MV-4-11 (cell line): ENCODE data around the gene GALK2.
"Not testable (repeated sequence)": the region's sequence is repeated elsewhere in the genome, so short reads cannot be mapped to it uniquely, and the experiment has no call there.

Source experiments
- DNase-seq: peaks from one replicate; lab custom pipeline; 2025; lab: John Stamatoyannopoulos, UW

GALK2 gene

DNA sequence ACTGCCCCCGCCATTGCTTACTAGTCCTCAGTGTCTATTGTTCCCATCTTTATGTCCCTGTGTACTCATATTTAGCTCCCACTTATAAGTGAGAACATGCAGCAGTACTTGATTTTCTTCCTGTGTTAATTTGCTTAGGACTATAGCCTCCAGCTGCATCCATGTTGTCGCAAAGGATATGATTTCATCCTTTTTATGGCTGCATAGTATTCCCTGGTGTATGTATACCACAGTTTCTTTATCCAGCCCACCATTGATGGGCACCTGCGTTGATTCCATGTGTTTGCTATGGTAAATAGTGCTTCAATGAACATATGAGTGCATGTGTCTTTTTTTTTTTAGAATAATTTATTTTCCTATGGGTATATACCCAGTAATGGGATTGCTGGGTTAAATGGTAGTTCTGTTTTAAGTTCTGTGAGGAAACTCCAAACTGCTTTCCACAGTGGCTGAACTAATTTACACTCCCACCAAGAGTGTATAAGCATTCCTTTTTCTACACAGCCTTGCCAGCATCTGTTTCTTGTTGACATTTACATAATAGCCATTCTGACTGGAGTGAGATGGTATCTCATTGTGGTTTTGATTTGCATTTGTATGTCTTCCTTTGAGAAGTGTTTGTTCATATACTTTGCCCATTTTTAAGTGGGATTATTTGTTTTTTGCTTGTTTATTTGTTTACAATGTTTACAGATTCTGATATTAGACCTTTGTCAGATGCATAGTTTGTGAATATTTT is 53.7 kb downstream of the GALK2 start:
- DNase-seq: no peak

DNA sequence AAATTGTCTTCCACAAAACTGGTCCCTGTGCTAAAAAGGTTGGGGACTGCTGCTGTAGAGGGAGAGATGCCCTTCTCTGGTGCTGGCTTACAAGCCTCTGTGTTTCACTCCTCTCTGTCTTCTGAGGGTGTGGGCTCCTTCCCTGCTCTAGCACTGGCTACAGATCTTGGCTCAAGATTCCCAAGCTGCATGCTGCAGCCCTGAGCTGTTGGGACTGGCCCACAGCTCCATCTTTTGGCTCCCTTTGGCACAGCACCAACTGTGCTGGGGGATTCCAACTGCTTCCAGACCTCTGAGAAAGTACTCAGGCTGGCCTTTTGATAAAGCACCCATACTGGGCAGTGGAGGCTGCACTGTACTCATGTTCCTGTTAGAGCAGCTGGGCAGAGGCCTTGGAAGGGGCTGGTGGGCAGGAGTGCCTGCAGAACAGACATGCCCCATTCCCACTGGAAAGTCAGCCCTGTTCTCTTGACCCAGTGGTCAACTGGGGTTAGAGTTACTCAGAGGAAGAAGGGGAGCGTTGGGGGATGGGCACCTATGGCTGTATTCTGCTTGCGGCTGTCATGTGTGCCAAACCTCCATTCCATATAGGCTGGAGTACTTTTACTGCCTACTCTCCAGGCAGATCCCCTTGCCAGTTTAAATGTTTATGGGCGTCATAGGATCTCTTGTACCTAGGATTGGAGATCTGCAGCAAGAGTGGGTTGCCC is 55.7 kb downstream of the GALK2 start:
- no peak for DNase-seq

- DNase-seq: no peak
Measured at GRCh38 chr15:49227602-49228001, 57.6 kb downstream of the GALK2 start.

DNA sequence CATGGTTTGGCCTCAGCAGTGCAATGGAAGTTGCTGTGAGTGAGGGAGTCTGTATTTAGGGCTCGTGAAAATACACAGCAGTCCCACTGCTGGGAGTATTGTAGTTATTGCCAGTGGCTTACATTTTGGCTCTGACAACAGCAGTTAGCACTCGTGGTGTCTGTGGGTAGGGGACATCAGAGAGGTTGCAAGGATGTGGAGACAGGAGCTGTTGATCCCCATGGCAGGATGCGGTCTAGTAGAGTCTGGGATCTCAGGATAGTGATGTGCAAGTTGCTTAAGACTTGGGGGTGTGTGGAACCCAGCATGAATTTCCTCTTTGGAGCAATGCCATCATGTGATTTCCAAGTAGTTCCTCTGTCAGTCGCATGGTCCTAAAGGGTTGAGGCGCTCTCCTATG is 59.9 kb downstream of the GALK2 start:
- DNase-seq: peak; percentile 9

- DNase-seq: peak; percentile 63
Measured at GRCh38 chr15:49232236-49232806, 62.3 kb downstream of the GALK2 start.

DNA sequence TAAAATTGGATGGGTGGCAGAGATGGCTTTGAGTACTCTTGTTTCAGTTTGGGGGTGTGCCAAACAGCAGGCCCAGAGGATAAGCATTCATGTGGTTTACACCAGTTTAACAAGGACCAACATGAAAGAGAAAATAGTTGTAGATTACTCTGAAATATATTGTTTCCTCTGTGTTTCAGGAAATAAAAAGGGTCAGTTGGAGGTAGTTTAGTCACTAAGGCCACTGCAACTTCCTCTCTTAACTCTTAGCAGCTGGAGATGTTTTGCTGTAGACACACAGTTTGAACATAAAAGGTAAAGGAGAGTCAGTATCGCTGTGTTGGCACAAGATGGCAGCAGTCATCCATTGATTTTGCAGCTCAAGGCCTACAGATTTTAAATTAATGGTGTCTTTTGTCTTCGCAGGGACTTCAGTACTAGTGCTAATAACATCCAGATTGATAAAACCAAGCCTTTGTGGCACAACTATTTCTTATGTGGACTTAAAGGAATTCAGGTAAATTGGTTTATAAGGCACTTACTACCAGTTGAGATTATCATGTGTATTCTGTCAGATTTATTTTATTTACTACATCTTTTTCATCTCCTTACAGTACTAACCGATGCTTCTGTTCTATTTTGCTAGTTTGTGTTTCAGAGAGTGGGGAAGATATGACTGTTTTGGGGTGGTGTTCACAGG is 65.5 kb downstream of the GALK2 start:
- DNase-seq: peak; percentile 95

DNA sequence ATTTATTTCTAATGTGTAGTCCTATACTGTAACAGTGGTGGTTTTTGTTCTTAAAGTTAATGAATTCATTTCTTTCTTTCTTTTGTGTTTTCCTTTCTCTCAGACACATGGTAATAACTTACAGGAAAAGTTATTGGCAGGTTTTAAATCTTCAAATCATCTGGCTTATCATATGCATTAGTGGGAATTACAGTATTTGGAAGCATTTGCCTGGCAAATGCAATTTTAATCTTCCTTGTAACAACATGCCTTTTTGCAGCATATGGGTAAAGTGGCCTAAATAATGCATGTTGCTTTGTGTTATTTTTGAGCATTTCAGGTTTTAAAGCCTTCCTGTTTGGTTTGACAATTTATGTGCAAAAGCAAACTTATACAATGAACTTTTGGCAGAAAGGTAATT is 66.8 kb downstream of the GALK2 start:
- no peak for DNase-seq

DNA sequence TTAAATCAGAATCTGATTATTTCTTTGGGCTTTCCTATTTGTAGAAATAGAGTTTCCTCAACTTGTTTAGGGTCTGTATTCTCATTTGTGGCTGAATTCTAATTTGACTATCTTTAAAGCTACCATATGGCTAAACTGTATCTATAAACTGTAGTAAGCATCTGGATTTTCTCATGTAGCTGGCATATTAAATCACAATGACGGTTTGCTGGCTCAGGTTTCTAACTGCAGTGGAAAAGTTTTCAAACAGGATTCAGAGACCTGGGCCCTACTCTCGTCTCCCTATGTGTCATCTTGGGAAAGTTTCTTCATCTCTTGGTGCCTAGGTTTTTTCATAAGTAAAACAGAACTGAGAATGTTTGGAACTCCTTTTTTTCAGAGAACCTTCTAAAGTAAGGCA is 68.3 kb downstream of the GALK2 start:
- no peak for DNase-seq

- no peak for DNase-seq
Measured at GRCh38 chr15:49239105-49239504, 69.1 kb downstream of the GALK2 start.

GRCh38 chr15:49242820-49243219 is 72.8 kb downstream of the GALK2 start:
- no peak for DNase-seq

DNA sequence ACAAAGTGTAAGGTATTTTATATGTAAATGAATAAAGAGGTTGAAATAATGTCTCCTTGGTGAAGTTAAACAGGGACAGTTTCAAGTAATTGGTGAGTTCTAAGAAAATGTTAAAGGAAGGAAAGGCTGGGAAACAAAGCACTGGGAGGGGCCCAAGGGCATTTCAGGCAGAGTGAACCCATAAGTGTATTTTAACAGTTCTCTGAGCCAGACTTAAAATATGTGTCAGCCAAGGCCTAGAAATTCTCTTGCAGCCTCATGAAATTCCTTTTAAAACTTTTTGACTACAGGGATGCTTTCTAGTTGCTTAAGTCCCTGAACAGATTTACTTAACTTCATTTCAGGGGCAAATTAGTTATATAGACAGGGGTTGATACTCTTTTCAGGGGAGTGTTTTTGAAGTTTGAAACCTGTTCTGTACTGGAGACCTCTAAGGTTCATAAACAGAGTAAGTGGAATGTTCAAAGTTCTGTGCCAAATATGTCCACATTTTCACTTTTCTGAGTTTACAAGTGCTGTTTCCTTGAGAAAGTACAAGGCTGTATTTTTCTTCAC is 77.6 kb downstream of the GALK2 start:
- no peak for DNase-seq

DNA sequence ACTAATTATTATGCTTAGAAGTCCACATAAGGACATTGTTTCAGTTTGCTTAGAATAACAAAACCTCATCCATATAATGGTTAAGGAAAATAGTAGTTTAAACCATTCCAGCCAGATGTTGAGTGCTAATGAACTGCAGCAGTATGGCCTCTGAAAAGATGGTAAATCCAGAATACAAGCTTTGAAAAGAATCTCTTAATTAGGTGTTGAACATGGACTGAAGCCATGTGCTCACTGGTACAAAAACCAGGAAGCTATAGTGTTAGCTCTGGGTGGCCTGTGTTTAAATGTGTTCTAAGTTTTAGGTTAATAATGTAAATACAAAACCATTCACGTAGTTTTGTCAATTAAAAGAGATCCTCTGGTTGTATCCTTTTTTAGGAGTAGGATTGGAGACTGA is 78.2 kb downstream of the GALK2 start:
- DNase-seq: no peak

- DNase-seq: no peak
Measured at GRCh38 chr15:49255966-49256759, 86.1 kb downstream of the GALK2 start.

DNA sequence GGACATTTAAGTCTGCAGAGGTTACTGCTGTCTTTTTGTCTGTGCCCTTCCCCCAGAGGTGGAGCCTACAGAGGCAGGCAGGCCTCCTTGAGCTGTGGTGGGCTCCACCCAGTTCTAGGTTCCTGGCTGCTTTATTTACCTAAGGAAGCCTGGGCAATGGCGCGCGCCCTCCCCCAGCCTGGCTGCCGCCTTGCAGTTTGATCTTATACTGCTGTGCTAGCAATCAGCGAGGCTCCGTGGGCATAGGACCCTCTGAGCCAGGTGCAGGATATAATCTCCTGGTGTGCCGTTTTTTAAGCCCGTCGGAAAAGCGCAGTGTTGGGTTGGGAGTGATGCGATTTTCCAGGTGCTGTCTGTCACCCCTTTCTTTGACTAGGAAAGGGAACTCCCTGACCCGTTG is 95.1 kb downstream of the GALK2 start:
- not testable (repeated sequence) for DNase-seq

- peak; percentile 18 for DNase-seq
Measured at GRCh38 chr15:49265911-49266310, 95.9 kb downstream of the GALK2 start.

DNA sequence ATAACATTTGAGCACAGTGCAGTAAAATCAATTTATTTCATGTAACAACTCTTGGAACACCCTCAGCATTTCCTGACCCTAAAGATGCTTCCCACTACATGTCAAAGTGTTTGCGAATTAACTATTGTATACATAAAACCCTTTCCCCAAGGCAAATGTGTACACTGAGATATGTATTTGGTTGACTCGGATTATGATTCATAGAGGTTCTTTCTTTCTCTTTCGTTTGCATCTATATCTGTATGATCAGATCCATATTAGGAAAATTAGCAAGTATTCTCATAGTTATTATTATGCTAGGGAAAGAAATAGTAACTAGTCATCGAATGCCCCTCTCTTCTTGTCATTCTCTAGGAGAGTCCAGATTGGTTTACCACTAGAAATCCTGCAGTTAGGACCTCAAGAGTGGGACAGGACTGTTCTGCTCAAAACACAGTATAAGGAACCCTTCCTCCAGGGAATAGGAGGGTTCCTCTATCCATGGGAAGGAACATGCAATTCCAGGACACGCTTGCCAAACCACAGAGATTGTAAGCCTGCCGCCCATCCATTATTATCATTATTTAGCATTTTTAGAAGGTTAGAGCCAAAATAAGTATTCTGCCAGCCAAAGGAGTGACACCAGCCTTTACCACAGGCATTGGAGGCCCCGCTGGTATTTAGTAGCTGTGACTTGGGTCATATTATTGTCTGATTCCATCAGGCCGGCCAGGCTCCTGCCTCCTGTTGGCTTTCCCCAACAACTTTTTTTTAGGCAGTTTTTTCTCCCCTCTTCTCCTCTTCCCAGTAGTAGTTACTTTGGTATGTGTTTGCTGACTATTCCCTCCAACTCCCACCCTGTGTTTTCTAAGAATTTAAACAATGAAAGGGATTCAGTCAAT is 100.7 kb downstream of the GALK2 start:
- DNase-seq: no peak

DNA sequence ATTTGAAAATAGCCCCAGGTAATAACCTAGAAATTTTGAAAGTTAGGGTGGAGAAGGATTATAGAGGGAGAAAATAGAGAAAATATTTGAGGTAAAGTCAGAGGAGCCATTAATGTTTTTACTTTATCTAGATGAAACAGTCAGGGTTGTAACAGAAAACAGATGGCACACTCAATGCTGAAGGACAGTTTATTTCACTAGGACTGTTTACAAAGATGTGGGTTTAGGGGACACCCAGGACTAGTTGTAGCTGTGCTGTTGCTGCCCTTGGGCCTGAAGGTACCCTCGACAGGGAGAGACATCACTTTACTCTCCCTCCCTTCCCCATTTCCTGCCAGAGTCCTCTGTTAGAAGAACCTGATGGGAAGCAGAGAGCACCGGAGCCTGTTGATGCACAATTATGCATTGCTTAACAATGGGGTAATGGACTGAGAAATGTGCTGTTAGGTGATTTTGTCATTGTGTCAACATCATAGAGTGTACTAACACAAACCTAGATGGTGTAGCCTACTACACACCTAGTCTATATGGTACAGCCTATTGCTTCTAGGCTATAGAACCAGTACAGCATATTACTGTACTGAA is 103.8 kb downstream of the GALK2 start:
- no peak for DNase-seq

- DNase-seq: no peak
Measured at GRCh38 chr15:49278751-49279150, 108.7 kb downstream of the GALK2 start.

DNA sequence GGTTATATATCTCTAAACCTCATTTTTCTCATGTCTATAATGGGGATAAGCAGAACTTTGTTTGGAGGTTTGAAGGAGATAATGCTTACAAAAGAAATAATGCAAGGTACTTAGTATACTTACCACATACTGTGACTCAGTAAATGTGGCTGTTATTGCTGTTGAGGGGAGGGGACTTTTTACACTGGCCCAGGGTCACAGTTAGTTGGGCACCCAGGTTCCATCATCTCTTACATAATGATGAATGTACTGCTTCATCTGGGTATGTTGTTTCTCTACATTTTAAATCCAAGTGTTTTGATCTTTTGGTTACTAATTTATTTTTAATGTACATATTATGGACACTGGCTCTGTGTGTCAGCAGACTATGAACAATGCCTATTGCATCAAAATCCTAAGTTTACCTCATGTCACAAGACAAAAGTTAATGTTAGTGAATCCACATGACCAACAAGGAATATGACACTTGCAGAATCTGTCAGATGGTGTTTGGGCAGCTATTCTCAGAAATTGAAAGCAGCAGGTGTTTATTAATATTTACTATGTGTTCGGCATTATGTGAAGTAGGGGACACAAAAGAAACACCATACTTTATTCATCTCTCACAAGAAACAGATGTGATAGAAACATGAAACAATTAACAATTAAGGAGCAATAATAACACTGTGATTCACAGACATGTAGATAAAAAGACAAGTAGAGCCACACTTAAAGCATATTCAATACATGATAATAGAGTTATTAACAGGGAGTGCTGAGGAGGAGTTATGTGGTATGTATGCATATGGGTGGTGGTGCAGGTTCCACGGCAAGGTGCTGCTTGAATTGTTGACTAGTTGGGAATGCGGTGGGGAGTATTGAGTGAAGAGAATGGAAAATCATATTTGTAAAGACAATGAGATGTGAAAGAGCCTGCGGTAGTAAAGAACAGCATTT is 109.7 kb downstream of the GALK2 start:
- peak; percentile 9 for DNase-seq
